Upper lobe of left lung (tissue), 4 donors: ENCODE measurements around the gene CSNK1D.
A peak's percentile ranks its signal among the peaks of the same experiment; 100 is the strongest.

Source experiments
- CTCF ChIP-seq, 6 experiments: fragments of 450-650 bp in 4 of 6; fragments of 200-600 bp in 2 of 6; sonication (generic) in 2 of 6; IDR thresholded peaks; one replicate each; pipeline ENCODE4 v1.5.1; 2016 to 2019; ENCODE audit warnings: antibody characterized with exemption in 6 of 6
- EP300 ChIP-seq, 4 donors: sonication (generic); formaldehyde crosslinking; IDR thresholded peaks; one replicate each; pipeline ENCODE4 v1.5.1; 2017; ENCODE audit warnings: antibody characterized with exemption in 4 of 4, control low read depth in 2 of 4

GRCh38 chr17:82237746-82238471, 35.6 kb downstream of the CSNK1D start:
- TF ChIP-seq CTCF (IDR thresholded peaks at IDR 0.05) (peak in 1 of 6 experiments; percentile 7), EP300 (IDR thresholded peaks at IDR 0.05) (no peak)
